Thoracic aorta (tissue), 2 donors: ENCODE results near the gene BOLA3. TPM values are rescaled to one million over a fixed set of nuclear protein-coding genes. Genes with fewer than 3 reads are reported as not detected.
"Not testable (repeated sequence)": the region's sequence is repeated elsewhere in the genome, so short reads cannot be mapped to it uniquely, and the experiment has no call there.

Source experiments
- ATAC-seq: fragments of 150-250 bp; one replicate; pipeline ENCODE4 v1.8.0; 2017; ENCODE audit warnings: low read depth; ENCODE audit not compliant: insufficient number of reproducible peaks, low FRiP score
- DNase-seq: peaks from one replicate; pipeline ENCODE4 v3.0.0-alpha.2; 2020; ENCODE audit warnings: low spot score
- H3K27ac ChIP-seq, 2 donors: fragments of 200-600 bp; sonication (generic); 1 replicate in 1 of 2; 2 replicates in 1 of 2; pipeline ENCODE4 v1.5.1; 2016; ENCODE audit warnings: mild to moderate bottlenecking in 2 of 2, moderate library complexity in 2 of 2
- H3K27me3 ChIP-seq: fragments of 200-600 bp; sonication (generic); replicated peaks from 2 replicates; pipeline ENCODE4 v1.6.0; 2016; ENCODE audit warnings: mild to moderate bottlenecking; ENCODE audit not compliant: insufficient read depth
- H3K36me3 ChIP-seq: fragments of 200-600 bp; sonication (generic); one replicate; pipeline ENCODE4 v1.5.1; 2016
- H3K4me1 ChIP-seq, 2 donors: fragments of 200-600 bp; sonication (generic); 1 replicate in 1 of 2; 2 replicates in 1 of 2; pipeline versions ENCODE4 v1.5.1 to v1.6.0; 2016; ENCODE audit warnings: low read depth in 2 of 2, mild to moderate bottlenecking in 1 of 2; ENCODE audit not compliant: control insufficient read depth in 1 of 2
- H3K4me3 ChIP-seq: fragments of 200-600 bp; sonication (generic); 2 replicates; pipeline ENCODE4 v1.5.1; 2016; ENCODE audit warnings: mild to moderate bottlenecking
- H3K9me3 ChIP-seq: fragments of 200-600 bp; sonication (generic); 2 replicates; pipeline ENCODE4 v1.5.1; 2016
- CTCF ChIP-seq: fragments of 200-600 bp; sonication (generic); IDR thresholded peaks from one replicate; pipeline ENCODE4 v1.5.1; 2019; ENCODE audit warnings: antibody characterized with exemption
- total RNA-seq, 2 donors: library from RNA; depleted of rRNA; stranded (reverse); fragments of >200 nt; gene quantifications; one replicate each; pipeline versions ENCODE4 v1.1.0 to v1.2.3, GENCODE V29; 2016

The BOLA3 gene
- total RNA-seq, 2 donors from 2014 or later = 17.2 to 21.1 TPM

- H3K36me3 ChIP-seq = peaks cover 39% of the 10 kb centered on the region
- no peak for TF ChIP-seq CTCF
- DNase-seq = no peak
- ATAC-seq = no peak
- no peaks in the 10 kb centered on the region for H3K4me1 ChIP-seq
- no peak overlapping the region for H3K4me3 ChIP-seq
- H3K9me3 ChIP-seq = no peaks in the 10 kb centered on the region
- no peaks in the 10 kb centered on the region for H3K27me3 ChIP-seq
- no peak overlapping the region for H3K27ac ChIP-seq
Observed at GRCh38 chr2:74092275-74092674, 55.4 kb downstream of the BOLA3 start.

GRCh38 chr2:74091391-74091790, 56.3 kb downstream of the BOLA3 start:
- H3K27ac ChIP-seq = no peak overlapping the region
- peaks cover 39% of the 10 kb centered on the region for H3K36me3 ChIP-seq
- no peak overlapping the region for H3K4me3 ChIP-seq
- DNase-seq (no peak), ATAC-seq (no peak)
- no peaks in the 10 kb centered on the region for H3K4me1 ChIP-seq
- no peaks in the 10 kb centered on the region for H3K9me3 ChIP-seq
- TF ChIP-seq CTCF = no peak
- no peaks in the 10 kb centered on the region for H3K27me3 ChIP-seq

- Histone ChIP-seq H3K4me3 (no peak overlapping the region), H3K27ac (no peak overlapping the region), H3K4me1 (no peaks in the 10 kb centered on the region), H3K27me3 (no peaks in the 10 kb centered on the region), H3K36me3 (peaks cover 43% of the 10 kb centered on the region), H3K9me3 (no peaks in the 10 kb centered on the region)
- no peak for TF ChIP-seq CTCF
- no peak for ATAC-seq
- DNase-seq = no peak
Observed at GRCh38 chr2:74089816-74090745, 57.6 kb downstream of the BOLA3 start.

GRCh38 chr2:74088676-74089075, 59.0 kb downstream of the BOLA3 start:
- H3K36me3 ChIP-seq = peaks cover 40% of the 10 kb centered on the region
- not testable (repeated sequence) for H3K27ac ChIP-seq, ATAC-seq, DNase-seq, H3K4me1 ChIP-seq, H3K9me3 ChIP-seq, H3K27me3 ChIP-seq, H3K4me3 ChIP-seq

GRCh38 chr2:74087696-74088095, 60.0 kb downstream of the BOLA3 start:
- no peak overlapping the region for H3K4me3 ChIP-seq
- no peaks in the 10 kb centered on the region for H3K9me3 ChIP-seq
- DNase-seq = no peak
- H3K27me3 ChIP-seq = no peaks in the 10 kb centered on the region
- no peak for TF ChIP-seq CTCF
- H3K36me3 ChIP-seq = peaks cover 32% of the 10 kb centered on the region
- ATAC-seq = no peak
- H3K27ac ChIP-seq = no peak overlapping the region
- H3K4me1 ChIP-seq = no peaks in the 10 kb centered on the region
